HCT116 (cell line): ENCODE measurements around the gene TLE7. TPM values are rescaled to one million over a fixed set of nuclear protein-coding genes. Genes with fewer than 3 reads are reported as not detected.

ENCODE experiments used
- ATAC-seq: fragments of 200-7000 bp; cut with Tn5 transposase; 2 replicates; pipeline ENCODE4 v1.9.1; 2020; ENCODE audit warnings: mild to moderate bottlenecking, moderate library complexity
- BruUV-seq: library from RNA; stranded (reverse); fragments of 400-500 nt; replicated peaks from 2 replicates; lab custom pipeline; 2021; lab: Mats Ljungman, UMichigan
- CTCF ChIA-PET: fragments of 300-600 bp; sonication (Branson Sonifier 250); formaldehyde crosslinking; loops from one replicate; lab custom pipeline; 2021; ENCODE audit warnings: antibody characterized with exemption; lab: Charles Lee
- POLR2A ChIA-PET: fragments of 300-600, 350-600 bp; sonication (Branson Sonifier 250); formaldehyde crosslinking; loops from one replicate; lab custom pipeline; 2021; ENCODE audit warnings: antibody characterized with exemption; lab: Charles Lee
- RAD21 ChIA-PET, 2 experiments: fragments of 300-600 bp; sonication (Branson Sonifier 250); formaldehyde crosslinking; loops; one replicate each; lab custom pipeline; 2023; ENCODE audit warnings: low total read pairs in 2 of 2; ENCODE audit not compliant: uncharacterized antibody in 2 of 2, unreplicated experiment in 2 of 2, low non-redundant PET in 1 of 2; lab: Charles Lee
- DNase-seq: peaks from one replicate; pipeline ENCODE4 v3.0.0-alpha.2; 2010; ENCODE audit warnings: low read depth, low spot score
- H2AFZ ChIP-seq: fragments of 200-600 bp; shearing (Covaris generic), sonication (generic); 2 replicates; pipeline ENCODE4 v1.6.1; 2017; ENCODE audit warnings: low read depth, mixed run types, mixed read lengths, antibody characterized with exemption, low read length; ENCODE audit not compliant: poor library complexity, severe bottlenecking
- H3K27ac ChIP-seq: 2 replicates; pipeline ENCODE4 v1.5.1; 2012; ENCODE audit warnings: low read depth, low read length
- H3K27me3 ChIP-seq: fragments of 200-600 bp; sonication (generic); 2 replicates; pipeline ENCODE4 v1.6.1; 2016; ENCODE audit warnings: mixed run types, low read length, mixed read lengths; ENCODE audit not compliant: insufficient read depth
- H3K36me3 ChIP-seq, 2 experiments: fragments of 200-500 bp in 1 of 2; fragments of 200-600 bp in 1 of 2; sonication (Bioruptor generic) in 1 of 2; sonication (generic) in 1 of 2; 2 replicates each; pipeline versions ENCODE4 v1.5.1 to v1.6.1; 2014 to 2016; ENCODE audit warnings: low read length in 2 of 2, inconsistent platforms in 1 of 2, mixed read lengths in 1 of 2, mixed run types in 1 of 2; ENCODE audit not compliant: insufficient read depth in 2 of 2, control insufficient read depth in 1 of 2
- H3K4me1 ChIP-seq, 2 experiments: fragments of 200-600 bp in 1 of 2; sonication (generic) in 1 of 2; 2 replicates each; pipeline versions ENCODE4 v1.5.1 to v1.6.1; 2012 to 2017; ENCODE audit warnings: low read length in 2 of 2, inconsistent platforms in 1 of 2, mild to moderate bottlenecking in 1 of 2, mixed read lengths in 1 of 2, mixed run types in 1 of 2, moderate library complexity in 1 of 2; ENCODE audit not compliant: insufficient read depth in 2 of 2, control insufficient read depth in 1 of 2
- H3K4me2 ChIP-seq: fragments of 200-600 bp; sonication (generic); 2 replicates; pipeline ENCODE4 v1.6.1; 2017; ENCODE audit warnings: mixed run types, low read length, mixed read lengths
- H3K4me3 ChIP-seq, 2 experiments: fragments of 200-600 bp in 1 of 2; sonication (generic) in 1 of 2; replicated peaks in 1 of 2; 2 replicates each; pipeline ENCODE4 v1.5.1; 2011 to 2016; ENCODE audit warnings: low read length in 2 of 2, control low read depth in 1 of 2, low read depth in 1 of 2, mild to moderate bottlenecking in 1 of 2, mixed read lengths in 1 of 2, mixed run types in 1 of 2
- H3K79me2 ChIP-seq: fragments of 200-600 bp; sonication (generic); 2 replicates; pipeline ENCODE4 v1.6.1; 2017; ENCODE audit warnings: mild to moderate bottlenecking, mixed run types, low read length, moderate library complexity, mixed read lengths; ENCODE audit not compliant: insufficient read depth
- H3K9ac ChIP-seq: fragments of 200-600 bp; sonication (generic); 2 replicates; pipeline ENCODE4 v1.6.1; 2016; ENCODE audit warnings: low read length, mixed read lengths
- H3K9me2 ChIP-seq: fragments of 200-600 bp; sonication (generic), shearing (Covaris generic); 2 replicates; pipeline ENCODE4 v1.6.1; 2017; ENCODE audit warnings: mixed run types, mild to moderate bottlenecking, moderate library complexity; ENCODE audit not compliant: insufficient read depth
- H3K9me3 ChIP-seq, 2 experiments: fragments of 200-500 bp in 1 of 2; fragments of 200-600 bp in 1 of 2; sonication (Bioruptor generic) in 1 of 2; sonication (generic) in 1 of 2; 2 replicates each; pipeline ENCODE4 v1.6.1; 2014 to 2017; ENCODE audit warnings: low read length in 2 of 2, mixed read lengths in 2 of 2, inconsistent platforms in 1 of 2, low read depth in 1 of 2, mild to moderate bottlenecking in 1 of 2, mixed run types in 1 of 2, moderate library complexity in 1 of 2; ENCODE audit not compliant: control insufficient read depth in 1 of 2, insufficient read depth in 1 of 2
- H4K20me1 ChIP-seq: fragments of 200-600 bp; sonication (generic), shearing (Covaris generic); 2 replicates; pipeline ENCODE4 v1.6.1; 2017; ENCODE audit warnings: mixed run types, mild to moderate bottlenecking, moderate library complexity; ENCODE audit not compliant: insufficient read depth
- ATF3 ChIP-seq: IDR thresholded peaks from 2 replicates; pipeline ENCODE4 v1.6.1; 2012
- CBX3 ChIP-seq: IDR thresholded peaks from 2 replicates; pipeline ENCODE4 v1.6.1; 2012; ENCODE audit warnings: low read depth
- CEBPB ChIP-seq: IDR thresholded peaks from 2 replicates; pipeline ENCODE4 v1.6.1; 2012; ENCODE audit warnings: low read depth
- CTCF ChIP-seq, 3 experiments: fragments of 200-600 bp in 1 of 3; sonication (generic) in 1 of 3; IDR thresholded peaks in 2 of 3; conservative IDR thresholded peaks in 1 of 3; 2 replicates each; pipeline ENCODE4 v1.5.1; 2012 to 2017; ENCODE audit warnings: low read depth in 2 of 3, low read length in 2 of 3, antibody characterized with exemption in 1 of 3, borderline replicate concordance in 1 of 3, control low read depth in 1 of 3, mild to moderate bottlenecking in 1 of 3, mixed read lengths in 1 of 3, mixed run types in 1 of 3, moderate library complexity in 1 of 3; ENCODE audit not compliant: insufficient read depth in 1 of 3
- ELF1 ChIP-seq: IDR thresholded peaks from 2 replicates; pipeline ENCODE4 v1.6.1; 2012; ENCODE audit warnings: low read depth, borderline replicate concordance
- FOSL1 ChIP-seq: IDR thresholded peaks from 2 replicates; pipeline ENCODE4 v1.6.1; 2012; ENCODE audit warnings: low read depth
- JUND ChIP-seq: IDR thresholded peaks from 2 replicates; pipeline ENCODE4 v1.6.1; 2012
- MAX ChIP-seq: IDR thresholded peaks from 2 replicates; pipeline ENCODE4 v1.6.1; 2012
- POLR2AphosphoS5 ChIP-seq: IDR thresholded peaks from 2 replicates; pipeline ENCODE4 v1.6.1; 2011; ENCODE audit warnings: mild to moderate bottlenecking, low read depth, low read length, moderate library complexity
- REST ChIP-seq: IDR thresholded peaks from 2 replicates; pipeline ENCODE4 v1.6.1; 2012; ENCODE audit warnings: low read depth
- SRF ChIP-seq: IDR thresholded peaks from 2 replicates; pipeline ENCODE4 v1.6.1; 2012; ENCODE audit warnings: low read depth
- TCF7L2 ChIP-seq: IDR thresholded peaks from 2 replicates; pipeline ENCODE4 v1.7.0; 2011; ENCODE audit warnings: borderline replicate concordance, inconsistent platforms; ENCODE audit not compliant: insufficient read depth, insufficient read length; ENCODE audit errors: extremely low read depth
- YY1 ChIP-seq: IDR thresholded peaks from 2 replicates; pipeline ENCODE4 v1.6.1; 2011; ENCODE audit warnings: low read length, low read depth, moderate library complexity, mild to moderate bottlenecking; ENCODE audit not compliant: insufficient replicate concordance; ENCODE audit errors: extremely low read depth
- ZBTB33 ChIP-seq: IDR thresholded peaks from 2 replicates; pipeline ENCODE4 v1.6.1; 2011; ENCODE audit warnings: mild to moderate bottlenecking, low read length, moderate library complexity; ENCODE audit not compliant: insufficient replicate concordance; ENCODE audit errors: extremely low read depth
- ZFX ChIP-seq: fragments of 450-650 bp; IDR thresholded peaks from 2 replicates; pipeline ENCODE4 v1.6.1; 2017
- intact Hi-C: fragments of 100-400 bp; cut with micrococcal nuclease; formaldehyde crosslinking; loops from 2 replicates; pipeline ENCODE4 v1.10.0; 2022
- total RNA-seq: library from RNA; stranded (reverse); gene quantifications from one replicate; pipeline ENCODE4 v1.2.1, GENCODE V29; 2021; ENCODE audit not compliant: unreplicated experiment

TLE7 gene
- total RNA-seq, 1 experiment from 2014 or later = not detected

- no peaks in the 10 kb centered on the region for H3K79me2 ChIP-seq
- H3K27ac ChIP-seq = no peak overlapping the region
- no peak overlapping the region for H3K4me3 ChIP-seq
- no TSS peak for BruUV-seq
- no peak for ATAC-seq
- ChIA-PET CTCF (no interaction called here), POLR2A (no interaction called here), RAD21 (no interaction called here)
- H3K27me3 ChIP-seq = peaks cover 29% of the 10 kb centered on the region
- no peaks in the 10 kb centered on the region; a peak in 1 of 4 replicates for H3K9me3 ChIP-seq
- intact Hi-C loops = no loop called here
- no peaks in the 10 kb centered on the region for H3K9me2 ChIP-seq
- H2AFZ ChIP-seq = no peak overlapping the region
- H3K9ac ChIP-seq = no peak overlapping the region
- TF ChIP-seq CTCF (IDR thresholded peaks at IDR 0.05 in 2 of 3, conservative IDR thresholded peaks at IDR 0.05 in 1 of 3; ENCODE audit: borderline replicate concordance in 1 of 3, insufficient read depth in 1 of 3, low read depth in 2 of 3, low read length in 2 of 3) (no peak), YY1 (no peak), MAX (no peak), ELF1 (no peak), CBX3 (no peak), ZFX (no peak), TCF7L2 (no peak), ZBTB33 (no peak), CEBPB (no peak), ATF3 (no peak), JUND (no peak), REST (no peak), FOSL1 (no peak), SRF (no peak), POLR2AphosphoS5 (no peak)
- H3K4me2 ChIP-seq = no peak overlapping the region
- DNase-seq = no peak
- H3K4me1 ChIP-seq = peaks cover 0 to 10% of the 10 kb centered on the region in 2 experiments; a peak in 3 of 4 replicates
- H4K20me1 ChIP-seq = no peaks in the 10 kb centered on the region
- no peaks in the 10 kb centered on the region for H3K36me3 ChIP-seq
Measured at GRCh38 chr16:71408536-71408935, 33.3 kb downstream of the TLE7 start.
